Measurements from ENCODE around the gene STK4. TPM values are rescaled to one million over a fixed set of nuclear protein-coding genes. Genes with fewer than 3 reads are reported as not detected.
A peak's percentile ranks its signal among the peaks of the same experiment; 100 is the strongest.

The STK4 gene
- total RNA-seq, 1 experiment from 2014 or later, result 74.7 TPM

- H3K4me1 ChIP-seq, result peaks cover 9% of the 10 kb centered on the region; the same call in 1 of the 2 replicates
- H3K36me3 Mint-ChIP-seq (ENCODE audit: insufficient read depth, unreplicated experiment), result peaks cover 5% of the 10 kb centered on the region
These were observed 70.7 kb downstream of the STK4 start for GRCh38 chr20:45037050-45037449.

DNA sequence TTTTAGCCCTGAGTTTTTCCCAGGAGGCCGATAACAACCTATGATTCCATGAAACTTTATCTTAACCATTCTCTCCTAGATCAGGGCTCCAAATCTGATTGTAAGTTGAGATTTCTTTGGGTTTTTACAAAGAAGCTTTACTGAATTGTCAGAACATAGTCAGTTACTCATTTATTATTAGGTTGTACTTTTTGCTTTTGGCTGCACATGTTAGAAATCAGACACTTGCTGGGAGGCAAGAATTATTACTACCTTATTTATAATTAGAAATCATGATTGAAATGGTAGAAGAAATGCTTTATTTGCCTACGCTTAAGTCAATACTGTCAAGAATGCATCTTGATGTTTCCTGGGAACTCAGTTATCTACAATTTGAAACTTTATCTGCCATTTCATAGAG, 71.3 kb downstream of the STK4 start:
- BruUV-seq (replicated peaks), result no TSS peak
- intact Hi-C loops (cut with micrococcal nuclease; ENCODE audit: unreplicated experiment), result no loop called here
- no peaks in the 10 kb centered on the region for H3K27me3 ChIP-seq (replicated peaks; ENCODE audit: control insufficient read depth, insufficient read depth, low read length)
- CTCF ChIA-PET, result interaction anchor here (1.1 to 1.9 kb wide), 2 partner anchors 26 to 58 kb away, joined by 3 to 6 read pairs; no protein-coding TSS in a partner anchor
- Mint-ChIP-seq H3K4me1 (ENCODE audit: low read depth, unreplicated experiment) (peaks cover 28% of the 10 kb centered on the region), H3K27ac (ENCODE audit: unreplicated experiment) (no peak overlapping the region), H3K36me3 (ENCODE audit: insufficient read depth, unreplicated experiment) (peaks cover 5% of the 10 kb centered on the region), H3K4me3 (ENCODE audit: unreplicated experiment) (no peak overlapping the region), H3K9me3 (ENCODE audit: unreplicated experiment) (no peaks in the 10 kb centered on the region), H3K27me3 (ENCODE audit: insufficient read depth, unreplicated experiment) (no peaks in the 10 kb centered on the region)
- POLR2A ChIA-PET, result no interaction called here
- TF ChIP-seq, protein P1, sequence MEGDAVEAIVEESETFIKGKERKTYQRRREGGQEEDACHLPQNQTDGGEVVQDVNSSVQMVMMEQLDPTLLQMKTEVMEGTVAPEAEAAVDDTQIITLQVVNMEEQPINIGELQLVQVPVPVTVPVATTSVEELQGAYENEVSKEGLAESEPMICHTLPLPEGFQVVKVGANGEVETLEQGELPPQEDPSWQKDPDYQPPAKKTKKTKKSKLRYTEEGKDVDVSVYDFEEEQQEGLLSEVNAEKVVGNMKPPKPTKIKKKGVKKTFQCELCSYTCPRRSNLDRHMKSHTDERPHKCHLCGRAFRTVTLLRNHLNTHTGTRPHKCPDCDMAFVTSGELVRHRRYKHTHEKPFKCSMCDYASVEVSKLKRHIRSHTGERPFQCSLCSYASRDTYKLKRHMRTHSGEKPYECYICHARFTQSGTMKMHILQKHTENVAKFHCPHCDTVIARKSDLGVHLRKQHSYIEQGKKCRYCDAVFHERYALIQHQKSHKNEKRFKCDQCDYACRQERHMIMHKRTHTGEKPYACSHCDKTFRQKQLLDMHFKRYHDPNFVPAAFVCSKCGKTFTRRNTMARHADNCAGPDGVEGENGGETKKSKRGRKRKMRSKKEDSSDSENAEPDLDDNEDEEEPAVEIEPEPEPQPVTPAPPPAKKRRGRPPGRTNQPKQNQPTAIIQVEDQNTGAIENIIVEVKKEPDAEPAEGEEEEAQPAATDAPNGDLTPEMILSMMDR (IDR thresholded peaks at IDR 0.05; ENCODE audit: insufficient read depth in 1 of 2, low read depth in 1 of 2, low read length in 1 of 2, severe bottlenecking in 1 of 2, unreplicated experiment in 1 of 2), result no peak
- peaks cover 9% of the 10 kb centered on the region; the same call in 1 of the 2 replicates for H3K4me1 ChIP-seq
- no peak for DNase-seq
- H3K4me3 ChIP-seq (ENCODE audit: low read depth, low read length), result no peak overlapping the region
- H3K36me3 ChIP-seq (ENCODE audit: control insufficient read depth, insufficient read depth, low read length), result no peaks in the 10 kb centered on the region
- no peaks in the 10 kb centered on the region for H3K9me3 ChIP-seq

More at GRCh38 chr20:45037050-45037449, 70.7 kb downstream of the STK4 start:
- Histone ChIP-seq H3K27me3 (replicated peaks; ENCODE audit: control insufficient read depth, insufficient read depth, low read length) (no peaks in the 10 kb centered on the region), H3K9me3 (no peaks in the 10 kb centered on the region), H3K36me3 (ENCODE audit: control insufficient read depth, insufficient read depth, low read length) (no peaks in the 10 kb centered on the region), H3K4me3 (ENCODE audit: low read depth, low read length) (no peak overlapping the region)
- no TSS peak for BruUV-seq (replicated peaks)
- ChIA-PET POLR2A (no interaction called here), CTCF (interaction anchor here (1.1 to 1.9 kb wide), 2 partner anchors 26 to 59 kb away, joined by 3 to 6 read pairs; no protein-coding TSS in a partner anchor)
- no peak overlapping the region for H3K4me3 Mint-ChIP-seq (ENCODE audit: unreplicated experiment)
- TF ChIP-seq, protein P1 (IDR thresholded peaks at IDR 0.05; ENCODE audit: insufficient read depth in 1 of 2, low read depth in 1 of 2, low read length in 1 of 2, severe bottlenecking in 1 of 2, unreplicated experiment in 1 of 2), result no peak
- H3K4me1 Mint-ChIP-seq (ENCODE audit: low read depth, unreplicated experiment), result peaks cover 24% of the 10 kb centered on the region
- DNase-seq, result no peak
- H3K9me3 Mint-ChIP-seq (ENCODE audit: unreplicated experiment), result no peaks in the 10 kb centered on the region
- intact Hi-C loops (cut with micrococcal nuclease; ENCODE audit: unreplicated experiment), result no loop called here
- H3K27me3 Mint-ChIP-seq (ENCODE audit: insufficient read depth, unreplicated experiment), result no peaks in the 10 kb centered on the region
- no peak overlapping the region for H3K27ac Mint-ChIP-seq (ENCODE audit: unreplicated experiment)

DNA sequence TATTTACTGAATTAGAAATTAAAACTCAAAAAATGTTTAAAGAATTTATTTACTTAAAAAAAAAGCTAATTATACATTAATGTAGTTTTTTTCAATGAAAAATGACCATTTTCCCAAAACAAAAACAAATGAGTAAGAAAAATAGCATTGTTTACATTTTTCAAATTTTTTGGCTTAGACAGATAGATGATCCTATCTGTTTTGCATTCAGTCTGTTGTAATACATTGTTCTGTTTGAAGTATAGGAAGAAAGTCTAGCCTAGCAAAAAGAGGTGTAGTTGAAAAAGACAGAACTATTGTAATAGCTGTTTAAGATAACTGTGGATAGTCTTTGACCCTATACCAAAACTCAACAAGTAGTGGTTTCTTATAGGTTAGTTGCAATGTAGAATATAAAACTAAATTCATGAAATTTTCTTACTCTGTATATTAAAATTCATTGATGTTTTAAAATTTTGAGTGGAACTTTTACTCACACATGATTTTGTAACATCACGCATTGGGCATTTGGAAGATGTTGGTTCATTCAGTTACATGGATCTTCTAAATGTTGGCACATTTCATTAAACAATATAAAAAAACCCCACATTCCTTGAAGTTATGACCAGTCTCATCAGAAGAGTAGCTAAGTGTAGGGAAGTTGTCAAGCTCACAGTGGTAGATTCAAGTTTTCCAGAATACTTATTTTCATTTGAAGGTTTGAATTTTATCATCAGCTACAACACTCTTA, 72.6 kb downstream of the STK4 start:
- no peaks in the 10 kb centered on the region for H3K27me3 Mint-ChIP-seq (ENCODE audit: insufficient read depth, unreplicated experiment)
- no peaks in the 10 kb centered on the region for H3K9me3 Mint-ChIP-seq (ENCODE audit: unreplicated experiment)
- peak overlapping the region; percentile 40 for H3K27ac Mint-ChIP-seq (ENCODE audit: unreplicated experiment)
- POLR2A ChIA-PET, result no interaction called here
- TF ChIP-seq, protein P1 (IDR thresholded peaks at IDR 0.05; ENCODE audit: insufficient read depth in 1 of 2, low read depth in 1 of 2, low read length in 1 of 2, severe bottlenecking in 1 of 2, unreplicated experiment in 1 of 2), result no peak
- H3K36me3 Mint-ChIP-seq (ENCODE audit: insufficient read depth, unreplicated experiment), result peaks cover 7% of the 10 kb centered on the region
- no peak overlapping the region for H3K4me3 Mint-ChIP-seq (ENCODE audit: unreplicated experiment)
- H3K4me1 Mint-ChIP-seq (ENCODE audit: low read depth, unreplicated experiment), result peaks cover 28% of the 10 kb centered on the region
- peaks cover 9% of the 10 kb centered on the region; the same call in 1 of the 2 replicates for H3K4me1 ChIP-seq
- no TSS peak for BruUV-seq (replicated peaks)
- intact Hi-C loops (cut with micrococcal nuclease; ENCODE audit: unreplicated experiment), result no loop called here
- CTCF ChIA-PET, result interaction anchor here (0.7 to 1.1 kb wide), 5 partner anchors 26 to 254 kb away, joined by 3 to 7 read pairs (median 4); no protein-coding TSS in a partner anchor
- no peak for DNase-seq
- no peaks in the 10 kb centered on the region for H3K27me3 ChIP-seq (replicated peaks; ENCODE audit: control insufficient read depth, insufficient read depth, low read length)
- H3K4me3 ChIP-seq (ENCODE audit: low read depth, low read length), result no peak overlapping the region
- H3K36me3 ChIP-seq (ENCODE audit: control insufficient read depth, insufficient read depth, low read length), result no peaks in the 10 kb centered on the region
- no peaks in the 10 kb centered on the region for H3K9me3 ChIP-seq
